ENCODE data around the gene TRIM10.
"Not testable (repeated sequence)": the region's sequence is repeated elsewhere in the genome, so short reads cannot be mapped to it uniquely, and the experiment has no call there.

The TRIM10 gene

DNA sequence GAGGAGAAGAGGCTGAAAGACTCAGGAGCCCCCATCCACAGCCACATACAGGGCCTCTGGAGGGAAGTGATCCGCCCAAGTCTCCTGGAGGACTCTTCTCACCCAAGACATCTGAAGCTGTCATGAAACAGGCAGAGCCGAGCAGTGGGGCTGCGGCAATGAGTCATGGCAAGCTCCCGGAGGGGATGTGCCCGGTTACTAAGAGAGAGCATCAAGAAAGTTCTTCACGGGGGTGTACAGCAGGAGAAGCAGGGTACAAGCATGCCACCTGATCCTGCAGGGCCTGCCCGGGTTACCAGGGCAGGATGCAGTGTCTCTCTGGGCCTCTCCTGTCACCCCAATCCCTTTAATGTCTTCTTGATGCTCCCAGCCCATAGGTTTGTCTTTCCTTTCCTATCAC is 31.1 kb upstream of the TRIM10 start:
- Histone ChIP-seq H3K4me1 (no peaks in the 10 kb centered on the region), H3K27me3 (ENCODE audit: low read depth) (no peaks in the 10 kb centered on the region), H3K4me3 (no peak overlapping the region), H3K36me3 (replicated peaks) (peaks cover 38% of the 10 kb centered on the region), H3K9me3 (no peaks in the 10 kb centered on the region)
- DNase-seq (ENCODE audit: low spot score in 2 of 2): no peak
- in situ Hi-C loops (cut with MboI; ENCODE audit: low sequenced_read_pairs): no loop called here

DNA sequence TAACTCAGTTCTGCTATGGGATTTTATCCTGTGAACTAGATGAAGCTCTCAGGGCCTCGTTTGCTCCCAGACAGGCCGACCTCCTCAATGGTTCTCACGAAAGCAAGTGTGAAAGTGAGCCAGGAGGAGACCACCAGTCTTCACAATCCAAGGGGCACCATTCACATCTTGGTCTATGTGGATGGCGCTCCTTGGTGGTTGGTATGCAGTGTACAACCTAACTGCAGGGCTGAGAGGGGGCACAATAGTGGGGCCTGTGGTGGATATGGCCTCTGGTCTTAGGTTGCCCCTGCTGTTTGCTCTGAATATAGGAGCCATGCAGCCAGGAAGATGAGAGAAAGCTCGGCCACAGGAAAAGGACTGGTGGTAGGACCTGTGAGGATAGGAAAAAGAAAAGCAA is 27.5 kb upstream of the TRIM10 start:
- no peak for DNase-seq (ENCODE audit: low spot score in 2 of 2)
- Histone ChIP-seq H3K4me3 (no peak overlapping the region), H3K36me3 (replicated peaks) (peaks cover 31% of the 10 kb centered on the region), H3K9me3 (no peaks in the 10 kb centered on the region), H3K27me3 (ENCODE audit: low read depth) (no peaks in the 10 kb centered on the region), H3K4me1 (no peaks in the 10 kb centered on the region)
- in situ Hi-C loops (cut with MboI; ENCODE audit: low sequenced_read_pairs): no loop called here

DNA sequence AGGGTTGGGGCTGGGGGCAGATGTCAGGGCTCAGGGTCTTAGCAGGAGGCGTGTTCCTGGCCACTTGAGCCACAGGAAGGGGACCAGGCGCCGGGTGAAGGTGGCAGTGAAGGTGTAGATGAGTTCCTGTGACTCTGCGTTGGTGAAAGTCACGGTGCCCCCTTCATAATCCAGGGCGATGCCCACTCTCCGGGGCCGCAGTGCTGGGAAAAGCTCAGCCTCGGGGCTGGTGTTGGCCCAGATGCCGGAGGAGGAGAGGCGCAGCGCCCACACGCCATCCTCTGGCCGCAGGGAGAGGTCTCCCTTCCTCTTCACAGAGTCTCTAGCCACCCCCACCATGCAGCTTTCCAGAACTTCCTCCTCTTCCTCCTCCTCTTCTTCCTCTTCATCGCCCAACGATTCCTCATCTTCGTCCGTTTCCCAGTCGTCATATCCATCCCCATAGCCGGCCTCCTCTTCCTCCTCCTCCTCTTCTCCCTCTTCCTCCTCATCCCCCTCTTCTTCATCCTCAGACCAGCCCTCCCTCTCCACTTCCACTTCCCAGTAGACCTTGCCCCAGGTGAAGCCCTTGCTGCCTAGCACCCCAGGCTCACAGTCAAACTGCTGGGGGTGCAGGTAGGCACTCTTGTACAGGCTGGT is 25.0 kb upstream of the TRIM10 start:
- Histone ChIP-seq H3K4me3 (no peak overlapping the region), H3K27me3 (ENCODE audit: low read depth) (no peaks in the 10 kb centered on the region), H3K36me3 (replicated peaks) (peaks cover 27% of the 10 kb centered on the region), H3K4me1 (no peaks in the 10 kb centered on the region), H3K9me3 (no peaks in the 10 kb centered on the region)
- in situ Hi-C loops (cut with MboI; ENCODE audit: low sequenced_read_pairs): no loop called here
- DNase-seq (ENCODE audit: low spot score in 2 of 2): no peak

DNA sequence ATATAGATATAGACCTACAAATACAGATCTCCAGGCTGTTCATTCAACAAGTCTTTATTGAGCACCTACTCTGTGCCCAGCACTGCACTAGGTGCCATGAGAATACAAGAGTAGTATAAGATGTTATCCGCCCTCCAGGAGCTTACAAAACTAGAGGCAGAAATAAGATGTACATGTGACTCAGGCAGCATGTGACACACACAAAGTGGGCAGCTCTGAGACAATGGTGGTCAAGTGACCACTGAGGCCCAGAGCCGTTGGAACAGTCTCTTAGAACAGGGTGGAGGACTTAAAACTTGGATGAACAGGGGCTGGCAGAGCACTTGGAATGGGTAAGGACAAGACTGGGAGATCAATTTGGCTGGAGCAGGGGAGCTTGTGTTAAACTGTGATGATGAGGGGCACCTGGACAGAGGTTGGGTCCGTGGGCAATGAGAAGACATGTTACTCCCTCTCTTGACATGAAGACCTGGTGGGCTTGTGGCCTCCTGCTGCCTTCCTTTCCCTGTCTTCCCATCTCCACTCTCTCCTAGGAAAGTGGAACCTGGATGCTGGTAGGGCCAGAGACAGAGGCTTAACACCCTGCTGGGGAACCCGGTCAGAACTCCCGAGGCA is 23.5 kb upstream of the TRIM10 start:
- H3K4me1 ChIP-seq: no peaks in the 10 kb centered on the region
- H3K27me3 ChIP-seq (ENCODE audit: low read depth): no peaks in the 10 kb centered on the region
- no peak overlapping the region for H3K4me3 ChIP-seq
- no peaks in the 10 kb centered on the region; the same call in 1 of the 2 replicates for H3K9me3 ChIP-seq
- DNase-seq (ENCODE audit: low spot score in 2 of 2): no peak
- in situ Hi-C loops (cut with MboI; ENCODE audit: low sequenced_read_pairs): no loop called here
- peaks cover 19% of the 10 kb centered on the region for H3K36me3 ChIP-seq (replicated peaks)

DNA sequence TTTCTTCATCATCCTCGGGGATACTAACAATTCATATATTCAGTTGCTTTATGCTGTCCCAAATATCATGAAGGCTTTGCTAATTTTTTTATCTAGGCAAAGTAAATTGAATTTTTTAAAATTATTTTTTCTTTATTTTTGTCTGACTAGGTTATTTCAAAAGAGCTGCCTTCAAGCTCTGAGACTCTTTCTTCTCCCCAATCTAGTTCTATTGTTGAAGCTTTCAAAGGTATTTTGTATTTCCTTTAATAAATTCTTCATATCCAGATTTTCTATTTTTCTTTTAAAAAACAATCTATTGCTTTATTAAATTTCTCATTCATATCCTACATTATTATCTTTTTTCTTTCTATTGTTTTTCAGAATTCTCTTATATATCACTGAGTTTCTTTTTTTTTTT is 19.1 kb upstream of the TRIM10 start:
- no peak overlapping the region for H3K4me3 ChIP-seq
- peaks cover under 1% of the 10 kb centered on the region; the same call in 1 of the 2 replicates for H3K36me3 ChIP-seq (replicated peaks)
- H3K9me3 ChIP-seq: no peaks in the 10 kb centered on the region; the same call in 1 of the 2 replicates
- no peaks in the 10 kb centered on the region for H3K4me1 ChIP-seq
- H3K27me3 ChIP-seq (ENCODE audit: low read depth): no peaks in the 10 kb centered on the region
- in situ Hi-C loops (cut with MboI; ENCODE audit: low sequenced_read_pairs): no loop called here
- no peak for DNase-seq (ENCODE audit: low spot score in 2 of 2)

DNA sequence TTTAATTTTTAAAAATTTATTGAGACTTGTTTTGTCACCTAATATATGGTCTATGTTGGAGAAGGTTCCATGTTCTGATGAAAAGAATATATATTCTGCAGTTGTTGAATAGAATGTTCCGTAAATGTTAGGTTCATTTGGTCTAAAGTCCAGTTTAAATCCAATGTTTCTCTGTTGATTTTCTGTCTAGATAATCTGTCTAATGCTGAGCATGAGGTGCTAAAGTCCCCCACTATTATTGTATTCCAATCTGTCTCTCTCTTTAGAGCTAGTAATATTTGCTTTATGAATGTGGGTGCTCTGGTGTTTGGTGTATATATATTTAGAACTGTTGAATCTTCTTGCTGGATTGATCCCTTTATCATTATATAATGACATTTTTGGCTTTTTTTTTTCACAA is 17.8 kb upstream of the TRIM10 start:
- H3K4me3 ChIP-seq: no peak overlapping the region
- no peaks in the 10 kb centered on the region for H3K4me1 ChIP-seq
- H3K36me3 ChIP-seq (replicated peaks): no peaks in the 10 kb centered on the region
- no peaks in the 10 kb centered on the region; the same call in 1 of the 2 replicates for H3K9me3 ChIP-seq
- in situ Hi-C loops (cut with MboI; ENCODE audit: low sequenced_read_pairs): no loop called here
- H3K27me3 ChIP-seq (ENCODE audit: low read depth): no peaks in the 10 kb centered on the region
- no peak for DNase-seq (ENCODE audit: low spot score in 2 of 2)

DNA sequence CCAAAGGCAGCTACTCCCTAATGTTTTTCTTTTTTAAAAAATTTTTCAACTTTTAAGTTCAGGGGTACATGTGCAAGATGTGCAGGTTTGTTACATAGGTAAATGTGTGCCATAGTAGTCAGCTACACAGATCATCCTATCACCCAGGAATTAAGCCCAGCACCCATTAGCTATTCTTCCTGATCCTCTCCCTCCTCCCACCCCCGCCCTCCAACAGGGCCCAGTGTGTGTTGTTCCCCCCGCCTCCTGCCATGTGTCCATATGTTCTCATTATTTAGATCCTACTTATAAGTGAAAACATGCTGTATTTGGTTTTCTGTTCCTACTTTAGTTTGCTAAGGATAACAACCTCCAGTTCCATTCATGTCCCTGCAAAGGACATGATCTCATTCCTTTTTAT is 14.8 kb upstream of the TRIM10 start:
- in situ Hi-C loops (cut with MboI; ENCODE audit: low sequenced_read_pairs): no loop called here
- H3K9me3 ChIP-seq: no peaks in the 10 kb centered on the region; the same call in 1 of the 2 replicates
- no peaks in the 10 kb centered on the region for H3K4me1 ChIP-seq
- no peaks in the 10 kb centered on the region for H3K36me3 ChIP-seq (replicated peaks)
- no peak for DNase-seq (ENCODE audit: low spot score in 2 of 2)
- H3K4me3 ChIP-seq: no peak overlapping the region
- no peaks in the 10 kb centered on the region for H3K27me3 ChIP-seq (ENCODE audit: low read depth)

DNA sequence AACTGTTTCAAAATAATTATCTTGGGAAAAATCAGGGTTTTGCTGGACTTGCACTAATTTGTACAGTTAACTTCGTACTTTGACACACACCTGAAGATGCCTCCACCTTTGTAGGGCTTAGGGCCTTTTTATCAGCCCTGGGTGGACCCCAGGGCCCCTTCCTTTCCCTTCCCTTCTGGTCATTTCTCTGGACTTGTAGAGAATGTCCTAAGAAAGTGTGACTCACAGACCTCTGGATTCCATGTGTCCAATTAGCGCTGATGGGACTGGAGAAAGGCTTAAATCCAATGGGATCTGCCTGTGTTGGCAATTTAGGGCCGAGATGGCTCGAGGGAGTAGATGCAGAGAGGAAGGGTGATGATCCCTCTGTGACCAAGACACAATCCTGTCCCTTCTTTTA is 11.7 kb upstream of the TRIM10 start:
- no peaks in the 10 kb centered on the region for H3K27me3 ChIP-seq (ENCODE audit: low read depth)
- no peak overlapping the region for H3K4me3 ChIP-seq
- H3K4me1 ChIP-seq: no peaks in the 10 kb centered on the region
- H3K36me3 ChIP-seq (replicated peaks): no peaks in the 10 kb centered on the region
- in situ Hi-C loops (cut with MboI; ENCODE audit: low sequenced_read_pairs): no loop called here
- DNase-seq (ENCODE audit: low spot score in 2 of 2): no peak
- H3K9me3 ChIP-seq: no peaks in the 10 kb centered on the region

DNA sequence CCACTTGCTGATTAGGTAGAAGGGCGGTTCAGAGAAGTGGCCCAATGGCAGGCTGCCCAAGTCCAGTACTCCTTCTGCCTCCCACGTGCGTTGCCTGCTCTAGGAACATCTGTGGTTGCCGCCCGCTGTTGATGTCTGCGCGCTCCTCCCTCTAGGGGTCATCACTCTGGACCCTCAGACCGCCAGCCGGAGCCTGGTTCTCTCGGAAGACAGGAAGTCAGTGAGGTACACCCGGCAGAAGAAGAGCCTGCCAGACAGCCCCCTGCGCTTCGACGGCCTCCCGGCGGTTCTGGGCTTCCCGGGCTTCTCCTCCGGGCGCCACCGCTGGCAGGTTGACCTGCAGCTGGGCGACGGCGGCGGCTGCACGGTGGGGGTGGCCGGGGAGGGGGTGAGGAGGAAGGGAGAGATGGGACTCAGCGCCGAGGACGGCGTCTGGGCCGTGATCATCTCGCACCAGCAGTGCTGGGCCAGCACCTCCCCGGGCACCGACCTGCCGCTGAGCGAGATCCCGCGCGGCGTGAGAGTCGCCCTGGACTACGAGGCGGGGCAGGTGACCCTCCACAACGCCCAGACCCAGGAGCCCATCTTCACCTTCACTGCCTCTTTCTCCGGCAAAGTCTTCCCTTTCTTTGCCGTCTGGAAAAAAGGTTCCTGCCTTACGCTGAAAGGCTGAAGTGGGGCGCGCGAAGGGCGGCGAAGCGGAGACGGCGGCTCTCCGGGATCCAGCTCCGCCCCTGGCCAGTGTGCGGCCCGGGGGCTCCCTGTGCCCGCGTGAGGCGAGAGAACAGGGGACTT is 10.9 kb upstream of the TRIM10 start:
- DNase-seq (ENCODE audit: low spot score in 2 of 2): peak in 1 of 2 experiments; percentile 21
- Histone ChIP-seq H3K27me3 (ENCODE audit: low read depth) (0 out of 2 replicates have a peak, but pooled peaks cover 3% of the 10 kb centered on the region), H3K9me3 (no peaks in the 10 kb centered on the region), H3K4me1 (no peaks in the 10 kb centered on the region), H3K4me3 (no peak overlapping the region), H3K36me3 (replicated peaks) (no peaks in the 10 kb centered on the region)
- in situ Hi-C loops (cut with MboI; ENCODE audit: low sequenced_read_pairs): no loop called here

DNA sequence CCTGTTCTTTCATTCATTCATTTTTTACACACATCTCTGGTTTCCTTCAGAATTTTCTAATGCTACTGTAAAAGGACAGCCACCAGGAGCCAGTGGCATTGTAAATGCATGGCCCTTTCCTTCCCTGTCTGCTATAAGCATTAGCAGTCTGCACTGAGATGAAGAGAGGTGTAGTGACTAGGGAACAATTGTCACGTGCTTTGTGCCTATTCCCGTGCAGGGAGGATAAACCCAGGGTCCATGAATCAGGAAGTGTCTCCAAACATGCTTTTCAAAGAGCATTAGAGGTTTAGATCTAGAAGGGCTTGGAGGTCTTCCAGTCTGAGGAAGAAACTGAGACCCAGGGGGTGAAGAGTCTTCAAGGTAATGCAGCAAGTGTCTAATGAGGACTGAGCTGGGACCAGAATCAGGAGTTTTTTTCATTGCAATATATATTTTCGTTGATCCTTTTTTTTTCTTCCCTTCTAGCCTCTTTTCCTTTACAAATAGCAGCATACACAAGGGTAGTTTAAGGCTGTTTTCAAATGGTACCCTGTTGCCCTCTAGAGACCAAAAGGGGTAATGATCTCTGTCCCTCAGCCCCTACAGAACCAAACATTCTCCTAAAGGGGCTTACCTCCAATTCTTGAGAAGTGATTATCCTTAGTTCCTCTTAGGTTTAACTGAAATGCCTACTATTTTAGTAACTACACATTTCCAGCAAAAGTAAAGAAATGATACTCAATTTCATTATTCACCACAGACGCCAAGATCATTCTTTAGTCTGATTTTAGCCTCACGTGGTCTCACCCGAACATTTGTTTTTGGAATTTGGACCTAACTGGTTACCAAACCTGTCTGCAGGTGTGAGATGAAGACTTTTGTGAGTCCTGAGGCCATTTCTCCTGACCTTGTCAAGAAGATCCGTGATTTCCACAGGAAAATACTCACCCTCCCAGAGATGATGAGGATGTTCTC is 8.9 kb upstream of the TRIM10 start:
- H3K4me1 ChIP-seq: no peaks in the 10 kb centered on the region
- in situ Hi-C loops (cut with MboI; ENCODE audit: low sequenced_read_pairs): loop anchor here (10.0 kb wide), 1 partner anchor 325 kb away; no protein-coding TSS in a partner anchor
- no peaks in the 10 kb centered on the region for H3K9me3 ChIP-seq
- peak; percentile 33 to 57 for DNase-seq (ENCODE audit: low spot score in 2 of 2)
- no peak overlapping the region for H3K4me3 ChIP-seq
- H3K27me3 ChIP-seq (ENCODE audit: low read depth): peaks cover 6% of the 10 kb centered on the region; the same call in 1 of the 2 replicates
- no peaks in the 10 kb centered on the region for H3K36me3 ChIP-seq (replicated peaks)

DNA sequence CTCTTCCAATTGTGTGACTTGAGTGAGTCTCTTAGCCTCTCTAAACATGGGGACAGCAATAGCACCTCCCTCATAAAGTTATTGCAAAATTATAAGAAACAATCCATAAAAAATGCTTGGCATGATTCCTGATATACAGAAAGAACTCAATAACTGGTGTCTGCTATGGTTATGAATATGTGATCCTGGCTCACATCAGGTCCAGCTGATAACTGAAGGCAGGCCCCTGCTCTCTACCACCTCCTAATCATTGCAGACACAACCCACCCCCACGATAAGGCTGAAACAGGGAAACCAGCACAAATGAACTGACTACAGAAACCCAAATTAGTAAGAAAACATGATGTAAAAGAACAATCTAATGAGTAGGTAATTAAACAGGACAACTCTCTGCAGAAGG is 7.7 kb upstream of the TRIM10 start:
- H3K4me1 ChIP-seq: no peaks in the 10 kb centered on the region
- no peak for DNase-seq (ENCODE audit: low spot score in 2 of 2)
- H3K4me3 ChIP-seq: no peak overlapping the region
- H3K36me3 ChIP-seq (replicated peaks): no peaks in the 10 kb centered on the region
- peaks cover 6% of the 10 kb centered on the region; the same call in 1 of the 2 replicates for H3K27me3 ChIP-seq (ENCODE audit: low read depth)
- in situ Hi-C loops (cut with MboI; ENCODE audit: low sequenced_read_pairs): loop anchor here (10.0 kb wide), 1 partner anchor 324 kb away; no protein-coding TSS in a partner anchor
- H3K9me3 ChIP-seq: no peaks in the 10 kb centered on the region

DNA sequence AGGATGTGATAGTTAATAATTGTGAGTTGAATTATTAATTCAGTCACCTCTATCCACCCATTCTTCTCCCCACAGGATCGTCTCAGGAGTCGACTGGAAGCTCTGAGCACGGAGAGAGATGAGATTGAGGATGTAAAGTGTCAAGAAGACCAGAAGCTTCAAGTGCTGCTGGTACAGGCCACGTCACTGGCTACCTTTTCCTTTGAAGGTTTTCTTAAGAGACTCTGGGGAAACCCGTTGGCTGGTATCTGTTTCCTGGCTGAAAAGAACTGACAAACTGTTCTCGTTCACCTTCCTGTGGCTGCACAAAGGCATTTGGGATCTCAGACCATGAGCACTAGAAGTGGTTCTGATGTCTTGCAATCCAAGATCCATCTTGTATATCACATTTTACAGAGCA is 6.1 kb upstream of the TRIM10 start:
- no peaks in the 10 kb centered on the region for H3K4me1 ChIP-seq
- peaks cover 6% of the 10 kb centered on the region; the same call in 1 of the 2 replicates for H3K27me3 ChIP-seq (ENCODE audit: low read depth)
- H3K36me3 ChIP-seq (replicated peaks): no peaks in the 10 kb centered on the region
- no peak overlapping the region for H3K4me3 ChIP-seq
- no peak for DNase-seq (ENCODE audit: low spot score in 2 of 2)
- in situ Hi-C loops (cut with MboI; ENCODE audit: low sequenced_read_pairs): loop anchor here (10.0 kb wide), 1 partner anchor 322 kb away; no protein-coding TSS in a partner anchor
- no peaks in the 10 kb centered on the region for H3K9me3 ChIP-seq

DNA sequence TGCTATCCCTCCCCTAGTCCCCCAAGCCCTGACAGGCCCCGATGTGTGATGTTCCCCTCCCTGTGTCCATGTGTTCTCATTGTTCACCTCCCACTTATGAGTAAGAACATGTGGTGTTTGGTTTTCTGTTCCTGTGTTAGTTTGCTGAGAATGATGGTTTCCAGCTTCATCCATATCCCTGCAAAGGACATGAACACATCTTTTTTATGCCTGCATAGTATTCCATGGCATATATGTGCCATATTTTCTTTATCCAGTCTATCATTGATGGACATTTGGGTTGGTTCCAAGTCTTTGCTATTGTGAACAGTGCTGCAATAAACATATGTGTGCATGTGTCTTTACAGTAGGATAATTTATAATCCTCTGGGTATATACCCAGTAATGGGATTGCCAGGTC is 4.2 kb upstream of the TRIM10 start:
- DNase-seq (ENCODE audit: low spot score in 2 of 2); H3K36me3 ChIP-seq (replicated peaks); H3K27me3 ChIP-seq (ENCODE audit: low read depth); H3K9me3 ChIP-seq; H3K4me3 ChIP-seq; H3K4me1 ChIP-seq: not testable (repeated sequence)
- in situ Hi-C loops (cut with MboI; ENCODE audit: low sequenced_read_pairs): loop anchor here (10.0 kb wide), 1 partner anchor 320 kb away; no protein-coding TSS in a partner anchor
